OCI-LY7 (cell line): ENCODE results near the gene RNF144B. TPM values are rescaled to one million over a fixed set of nuclear protein-coding genes. Genes with fewer than 3 reads are reported as not detected.

Experiments used
- BruUV-seq: library from RNA; stranded (reverse); fragments of 400-500 nt; replicated peaks from 2 replicates; lab custom pipeline; 2021; lab: Mats Ljungman, UMichigan
- CTCF ChIA-PET: fragments of 300-600 bp; sonication (Branson Sonifier 250); formaldehyde crosslinking; loops from one replicate; lab custom pipeline; 2022; ENCODE audit warnings: antibody characterized with exemption; ENCODE audit not compliant: unreplicated experiment; lab: Charles Lee
- POLR2A ChIA-PET: fragments of 300-600 bp; sonication (Branson Sonifier 250); formaldehyde crosslinking; loops from one replicate; lab custom pipeline; 2022; ENCODE audit warnings: antibody characterized with exemption; lab: Charles Lee
- DNase-seq: peaks from one replicate; pipeline ENCODE4 v3.0.0-alpha.2; 2015; ENCODE audit warnings: low spot score
- H2AFZ ChIP-seq: fragments of 200-600 bp; sonication (generic), shearing (Covaris generic); 2 replicates; pipeline ENCODE4 v1.6.1; 2014; ENCODE audit warnings: mild to moderate bottlenecking, antibody characterized with exemption, low read length, moderate library complexity
- H3K27ac ChIP-seq: fragments of 200-600 bp; sonication (generic); 2 replicates; pipeline ENCODE4 v1.5.1; 2014; ENCODE audit warnings: mixed run types, low read depth, mild to moderate bottlenecking, moderate library complexity, low read length, inconsistent platforms; ENCODE audit not compliant: poor library complexity, severe bottlenecking
- H3K36me3 ChIP-seq: fragments of 200-600 bp; sonication (generic); 2 replicates; pipeline ENCODE4 v1.6.1; 2014; ENCODE audit warnings: mild to moderate bottlenecking, antibody characterized with exemption, low read length, moderate library complexity, mixed read lengths; ENCODE audit not compliant: insufficient read depth
- H3K4me1 ChIP-seq: fragments of 200-600 bp; sonication (generic); 2 replicates; pipeline ENCODE4 v1.5.1; 2014; ENCODE audit warnings: mild to moderate bottlenecking, low read length; ENCODE audit not compliant: insufficient read depth, poor library complexity, severe bottlenecking
- H3K4me2 ChIP-seq: fragments of 200-600 bp; sonication (generic); 2 replicates; pipeline ENCODE4 v1.6.1; 2014; ENCODE audit warnings: mild to moderate bottlenecking, low read length
- H3K4me3 ChIP-seq: fragments of 200-600 bp; sonication (generic); 2 replicates; pipeline ENCODE4 v1.5.1; 2014; ENCODE audit warnings: mild to moderate bottlenecking, low read depth, low read length; ENCODE audit not compliant: poor library complexity, severe bottlenecking
- H3K79me2 ChIP-seq: fragments of 200-600 bp; sonication (generic); 2 replicates; pipeline ENCODE4 v1.6.1; 2016; ENCODE audit warnings: low read depth, mild to moderate bottlenecking, low read length, moderate library complexity, mixed read lengths; ENCODE audit not compliant: insufficient read depth
- H3K9me2 ChIP-seq: fragments of 200-600 bp; sonication (generic); 2 replicates; pipeline ENCODE4 v1.6.1; 2016; ENCODE audit warnings: mild to moderate bottlenecking, low read length, mixed read lengths; ENCODE audit not compliant: insufficient read depth
- H3K9me3 ChIP-seq: fragments of 200-600 bp; sonication (generic); 2 replicates; pipeline ENCODE4 v1.6.1; 2014; ENCODE audit warnings: mild to moderate bottlenecking, mixed run types, low read length, mixed read lengths
- H4K20me1 ChIP-seq: fragments of 200-600 bp; sonication (generic); 2 replicates; pipeline ENCODE4 v1.6.1; 2014; ENCODE audit warnings: mild to moderate bottlenecking, antibody characterized with exemption, low read length, moderate library complexity, mixed read lengths; ENCODE audit not compliant: insufficient read depth
- EZH2phosphoT487 ChIP-seq: fragments of 200-600 bp; sonication (generic); IDR thresholded peaks from 2 replicates; pipeline ENCODE4 v1.6.1; 2018; ENCODE audit warnings: low read depth, borderline replicate concordance, mild to moderate bottlenecking, mixed run types, antibody characterized with exemption, low read length, moderate library complexity, mixed read lengths
- intact Hi-C: fragments of 100-400 bp; cut with micrococcal nuclease; formaldehyde crosslinking; loops from one replicate; pipeline ENCODE4 v1.10.0; 2022; ENCODE audit not compliant: unreplicated experiment
- total RNA-seq, 2 experiments: library from RNA; depleted of rRNA in 1 of 2; stranded (reverse); fragments of >200 nt in 1 of 2; shearing (Covaris generic) in 1 of 2; gene quantifications; 2 replicates each; pipeline ENCODE4 v1.2.3, GENCODE V29; 2014 to 2022
- TF ChIP-seq, protein P1 (sequence below): fragments of 200-600 bp; sonication (generic); conservative IDR thresholded peaks from 2 replicates; pipeline ENCODE4 v1.5.1; 2014; ENCODE audit warnings: mild to moderate bottlenecking, antibody characterized with exemption, low read length, moderate library complexity, mixed read lengths

RNF144B gene
- total RNA-seq, 2 experiments from 2014 or later: 83.4 to 151 TPM

DNA sequence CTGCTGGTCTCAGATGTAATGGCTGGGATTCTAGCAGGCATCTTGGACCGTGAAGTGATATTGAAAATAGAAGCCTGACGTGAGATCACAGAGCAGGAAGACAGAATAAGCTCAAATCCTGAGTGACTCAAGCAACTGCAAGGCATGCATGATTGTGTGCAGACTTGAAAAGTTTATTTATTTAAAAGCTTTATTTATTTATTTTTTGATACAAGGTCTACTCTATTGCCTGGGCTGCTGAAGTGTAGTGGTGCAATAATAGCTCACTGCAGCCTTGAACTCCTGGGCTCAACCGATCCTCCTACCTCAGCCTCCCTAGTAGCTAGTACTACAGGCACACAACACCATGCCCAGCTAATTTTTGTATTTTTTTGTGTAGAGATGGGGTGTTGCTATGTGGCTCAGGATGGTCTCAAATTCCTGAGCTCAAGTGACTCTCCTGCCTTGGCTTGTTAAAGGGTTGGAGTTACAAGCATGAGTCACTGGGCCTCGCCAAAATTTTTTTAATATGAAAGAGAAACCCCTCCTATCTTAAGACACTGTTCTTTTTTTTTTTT, 40.1 kb upstream of the RNF144B start:
- TF ChIP-seq, protein P1, sequence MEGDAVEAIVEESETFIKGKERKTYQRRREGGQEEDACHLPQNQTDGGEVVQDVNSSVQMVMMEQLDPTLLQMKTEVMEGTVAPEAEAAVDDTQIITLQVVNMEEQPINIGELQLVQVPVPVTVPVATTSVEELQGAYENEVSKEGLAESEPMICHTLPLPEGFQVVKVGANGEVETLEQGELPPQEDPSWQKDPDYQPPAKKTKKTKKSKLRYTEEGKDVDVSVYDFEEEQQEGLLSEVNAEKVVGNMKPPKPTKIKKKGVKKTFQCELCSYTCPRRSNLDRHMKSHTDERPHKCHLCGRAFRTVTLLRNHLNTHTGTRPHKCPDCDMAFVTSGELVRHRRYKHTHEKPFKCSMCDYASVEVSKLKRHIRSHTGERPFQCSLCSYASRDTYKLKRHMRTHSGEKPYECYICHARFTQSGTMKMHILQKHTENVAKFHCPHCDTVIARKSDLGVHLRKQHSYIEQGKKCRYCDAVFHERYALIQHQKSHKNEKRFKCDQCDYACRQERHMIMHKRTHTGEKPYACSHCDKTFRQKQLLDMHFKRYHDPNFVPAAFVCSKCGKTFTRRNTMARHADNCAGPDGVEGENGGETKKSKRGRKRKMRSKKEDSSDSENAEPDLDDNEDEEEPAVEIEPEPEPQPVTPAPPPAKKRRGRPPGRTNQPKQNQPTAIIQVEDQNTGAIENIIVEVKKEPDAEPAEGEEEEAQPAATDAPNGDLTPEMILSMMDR: no peak
- no peak for TF ChIP-seq EZH2phosphoT487
- no peak overlapping the region for H3K4me3 ChIP-seq
- H3K9me2 ChIP-seq: no peaks in the 10 kb centered on the region
- no peak for DNase-seq
- ChIA-PET CTCF (interaction anchor here (1.6 kb wide), 1 partner anchor 13 kb away, joined by 12 read pairs; no protein-coding TSS in a partner anchor), POLR2A (interaction anchor here (0.7 to 8.1 kb wide), 15 partner anchors 10 to 102 kb away, joined by 3 to 183 read pairs (median 5); partner anchors contain the start of gene RNF144B)
- no peaks in the 10 kb centered on the region for H3K9me3 ChIP-seq
- H2AFZ ChIP-seq: peak overlapping the region; percentile 66; the same call in 1 of the 2 replicates
- peaks cover 67% of the 10 kb centered on the region for H3K4me1 ChIP-seq
- no peak overlapping the region for H3K27ac ChIP-seq
- no TSS peak for BruUV-seq
- H4K20me1 ChIP-seq: no peaks in the 10 kb centered on the region
- no peaks in the 10 kb centered on the region; the same call in 1 of the 2 replicates for H3K36me3 ChIP-seq
- no peak overlapping the region for H3K4me2 ChIP-seq
- H3K79me2 ChIP-seq: no peaks in the 10 kb centered on the region
- intact Hi-C loops: no loop called here

DNA sequence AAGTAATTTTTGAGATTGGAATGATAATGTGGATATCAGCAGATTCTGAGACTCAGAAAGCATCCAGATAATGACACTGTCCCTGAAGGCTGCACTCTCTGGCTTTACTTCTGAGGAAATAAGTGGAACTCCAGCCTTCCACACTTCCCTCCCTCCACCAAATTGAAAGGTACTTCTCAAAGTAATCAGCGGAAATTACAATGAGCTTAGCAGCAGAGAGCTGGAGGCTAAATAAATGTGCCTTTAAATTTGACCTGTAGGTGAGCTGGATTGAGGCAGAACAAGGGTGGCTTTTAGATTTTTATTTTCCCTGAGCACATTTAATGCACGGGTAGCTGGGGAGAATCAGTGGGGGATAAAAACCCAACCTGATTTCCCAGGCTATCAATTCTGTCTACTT, 39.3 kb upstream of the RNF144B start:
- no peaks in the 10 kb centered on the region for H3K9me2 ChIP-seq
- H4K20me1 ChIP-seq: no peaks in the 10 kb centered on the region
- H2AFZ ChIP-seq: no peak overlapping the region
- TF ChIP-seq EZH2phosphoT487: no peak
- no peak overlapping the region for H3K27ac ChIP-seq
- ChIA-PET CTCF (no interaction called here), POLR2A (interaction anchor here (0.7 to 8.1 kb wide), 7 partner anchors 10 to 45 kb away, joined by 3 to 183 read pairs (median 18); partner anchors contain the start of gene RNF144B)
- H3K4me3 ChIP-seq: no peak overlapping the region
- DNase-seq: no peak
- BruUV-seq: no TSS peak
- H3K79me2 ChIP-seq: no peaks in the 10 kb centered on the region
- H3K4me2 ChIP-seq: no peak overlapping the region
- H3K36me3 ChIP-seq: peaks cover under 1% of the 10 kb centered on the region; the same call in 1 of the 2 replicates
- H3K9me3 ChIP-seq: no peaks in the 10 kb centered on the region
- H3K4me1 ChIP-seq: peaks cover 65% of the 10 kb centered on the region
- intact Hi-C loops: no loop called here

DNA sequence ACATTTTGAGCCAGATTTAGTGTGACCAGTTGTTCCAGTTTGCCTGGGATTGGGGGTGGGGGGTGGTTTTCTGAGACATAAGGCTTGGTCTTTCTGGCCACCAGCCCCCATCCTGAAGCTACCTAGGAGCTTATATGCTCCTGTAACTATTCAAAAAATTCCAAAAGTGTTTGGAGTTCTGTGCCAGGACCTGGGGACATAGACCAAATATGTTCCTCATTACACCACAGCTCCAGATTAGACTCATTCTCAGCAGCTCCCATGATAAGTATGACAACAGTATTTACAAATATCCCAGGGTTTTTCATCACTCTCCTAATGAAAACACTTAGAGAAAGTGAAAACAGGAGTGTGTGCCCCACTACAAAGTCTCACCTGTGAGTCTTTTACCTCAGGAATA, 37.8 kb upstream of the RNF144B start:
- BruUV-seq: no TSS peak
- peaks cover 9% of the 10 kb centered on the region for H3K36me3 ChIP-seq
- H3K79me2 ChIP-seq: no peaks in the 10 kb centered on the region
- POLR2A ChIA-PET: interaction anchor here (0.6 to 2.8 kb wide), 10 partner anchors 9 to 50 kb away, joined by 3 to 14 read pairs (median 4); partner anchors contain the start of gene RNF144B
- intact Hi-C loops: no loop called here
- peaks cover 8% of the 10 kb centered on the region; the same call in 1 of the 2 replicates for H3K9me3 ChIP-seq
- CTCF ChIA-PET: interaction anchor here (0.9 kb wide), 1 partner anchor 11 kb away, joined by 4 read pairs; no protein-coding TSS in a partner anchor
- H3K4me2 ChIP-seq: no peak overlapping the region
- no peak overlapping the region for H3K27ac ChIP-seq
- H3K9me2 ChIP-seq: no peaks in the 10 kb centered on the region
- no peak for DNase-seq
- H2AFZ ChIP-seq: no peak overlapping the region
- no peak overlapping the region for H3K4me3 ChIP-seq
- TF ChIP-seq, protein P1: no peak
- TF ChIP-seq EZH2phosphoT487: no peak
- peaks cover 57% of the 10 kb centered on the region for H3K4me1 ChIP-seq
- no peaks in the 10 kb centered on the region for H4K20me1 ChIP-seq
